H1 (cell line): ENCODE data around the gene OPCML. TPM values are rescaled to one million over a fixed set of nuclear protein-coding genes. Genes with fewer than 3 reads are reported as not detected.

Experiments used
- CEBPB ChIP-seq: IDR thresholded peaks from 2 replicates; pipeline ENCODE4 v1.6.1; 2012; ENCODE audit warnings: low read depth, low read length
- CHD2 ChIP-seq: IDR thresholded peaks from 2 replicates; pipeline ENCODE4 v1.6.1; 2012; ENCODE audit warnings: low read length, improper control_type of control experiment
- KDM5A ChIP-seq: fragments of 200-600 bp; IDR thresholded peaks from 2 replicates; pipeline ENCODE4 v1.7.1; 2012; ENCODE audit warnings: mild to moderate bottlenecking, low read length, inconsistent platforms, mixed read lengths
- TAF1 ChIP-seq: IDR thresholded peaks from 2 replicates; pipeline ENCODE4 v1.6.1; 2011; ENCODE audit warnings: mild to moderate bottlenecking, low read depth, low read length
- polyA plus RNA-seq, 7 experiments: library from polyadenylated mRNA; depleted of rRNA in 3 of 7; stranded (reverse) in 5 of 7; unstranded in 2 of 7; fragments of >200 nt in 5 of 7; fragments of 200-250 nt in 2 of 7; gene quantifications; 1 replicate in 5 of 7; 2 replicates in 1 of 7; 4 replicates in 1 of 7; pipeline versions ENCODE4 v1.2.1 to v1.2.3, GENCODE V29; 2011 to 2013; ENCODE audit warnings: missing spikeins in 2 of 7, mixed read lengths in 2 of 7
- total RNA-seq: library from RNA; stranded (reverse); fragmentation: NEBNext Ultra II Directional; extraction: Animal tissue kit (Norgen Biotek cat#: 25700); gene quantifications from 2 replicates; pipeline ENCODE4 v1.2.1, GENCODE V29; 2021
- TF ChIP-seq, protein P1 (sequence below): fragments of 300-600 bp; sonication (generic); IDR thresholded peaks from 2 replicates; pipeline ENCODE4 v1.7.1; 2012; ENCODE audit warnings: low read length, moderate library complexity, mild to moderate bottlenecking, inconsistent platforms; ENCODE audit not compliant: insufficient replicate concordance

OPCML gene
- total and polyA plus RNA-seq, 2 of the 8 experiments (the other 6 are each of a cell fraction or from before 2014, with no cell fraction given): 2.3 to 3.1 TPM

DNA sequence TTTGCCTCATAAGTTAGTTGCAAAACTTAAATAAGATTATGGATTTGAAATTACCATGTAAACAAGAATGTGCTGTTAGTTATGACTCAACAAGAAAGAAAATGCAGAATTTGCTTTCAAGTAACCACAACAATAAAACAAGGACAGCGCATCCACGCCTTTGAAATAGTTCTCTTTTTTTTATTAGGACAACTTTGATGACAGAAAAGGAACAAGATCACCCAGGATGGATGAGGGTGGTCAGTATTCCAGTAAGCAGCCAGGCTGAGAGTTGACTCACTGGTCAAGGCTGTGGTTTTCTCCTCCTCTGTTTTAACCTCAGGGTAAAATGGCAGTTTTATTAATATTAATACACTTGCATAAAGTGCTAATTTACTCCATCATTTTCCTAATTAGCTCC is 544.4 kb downstream of the OPCML start (continued):
- TF ChIP-seq, protein P1, sequence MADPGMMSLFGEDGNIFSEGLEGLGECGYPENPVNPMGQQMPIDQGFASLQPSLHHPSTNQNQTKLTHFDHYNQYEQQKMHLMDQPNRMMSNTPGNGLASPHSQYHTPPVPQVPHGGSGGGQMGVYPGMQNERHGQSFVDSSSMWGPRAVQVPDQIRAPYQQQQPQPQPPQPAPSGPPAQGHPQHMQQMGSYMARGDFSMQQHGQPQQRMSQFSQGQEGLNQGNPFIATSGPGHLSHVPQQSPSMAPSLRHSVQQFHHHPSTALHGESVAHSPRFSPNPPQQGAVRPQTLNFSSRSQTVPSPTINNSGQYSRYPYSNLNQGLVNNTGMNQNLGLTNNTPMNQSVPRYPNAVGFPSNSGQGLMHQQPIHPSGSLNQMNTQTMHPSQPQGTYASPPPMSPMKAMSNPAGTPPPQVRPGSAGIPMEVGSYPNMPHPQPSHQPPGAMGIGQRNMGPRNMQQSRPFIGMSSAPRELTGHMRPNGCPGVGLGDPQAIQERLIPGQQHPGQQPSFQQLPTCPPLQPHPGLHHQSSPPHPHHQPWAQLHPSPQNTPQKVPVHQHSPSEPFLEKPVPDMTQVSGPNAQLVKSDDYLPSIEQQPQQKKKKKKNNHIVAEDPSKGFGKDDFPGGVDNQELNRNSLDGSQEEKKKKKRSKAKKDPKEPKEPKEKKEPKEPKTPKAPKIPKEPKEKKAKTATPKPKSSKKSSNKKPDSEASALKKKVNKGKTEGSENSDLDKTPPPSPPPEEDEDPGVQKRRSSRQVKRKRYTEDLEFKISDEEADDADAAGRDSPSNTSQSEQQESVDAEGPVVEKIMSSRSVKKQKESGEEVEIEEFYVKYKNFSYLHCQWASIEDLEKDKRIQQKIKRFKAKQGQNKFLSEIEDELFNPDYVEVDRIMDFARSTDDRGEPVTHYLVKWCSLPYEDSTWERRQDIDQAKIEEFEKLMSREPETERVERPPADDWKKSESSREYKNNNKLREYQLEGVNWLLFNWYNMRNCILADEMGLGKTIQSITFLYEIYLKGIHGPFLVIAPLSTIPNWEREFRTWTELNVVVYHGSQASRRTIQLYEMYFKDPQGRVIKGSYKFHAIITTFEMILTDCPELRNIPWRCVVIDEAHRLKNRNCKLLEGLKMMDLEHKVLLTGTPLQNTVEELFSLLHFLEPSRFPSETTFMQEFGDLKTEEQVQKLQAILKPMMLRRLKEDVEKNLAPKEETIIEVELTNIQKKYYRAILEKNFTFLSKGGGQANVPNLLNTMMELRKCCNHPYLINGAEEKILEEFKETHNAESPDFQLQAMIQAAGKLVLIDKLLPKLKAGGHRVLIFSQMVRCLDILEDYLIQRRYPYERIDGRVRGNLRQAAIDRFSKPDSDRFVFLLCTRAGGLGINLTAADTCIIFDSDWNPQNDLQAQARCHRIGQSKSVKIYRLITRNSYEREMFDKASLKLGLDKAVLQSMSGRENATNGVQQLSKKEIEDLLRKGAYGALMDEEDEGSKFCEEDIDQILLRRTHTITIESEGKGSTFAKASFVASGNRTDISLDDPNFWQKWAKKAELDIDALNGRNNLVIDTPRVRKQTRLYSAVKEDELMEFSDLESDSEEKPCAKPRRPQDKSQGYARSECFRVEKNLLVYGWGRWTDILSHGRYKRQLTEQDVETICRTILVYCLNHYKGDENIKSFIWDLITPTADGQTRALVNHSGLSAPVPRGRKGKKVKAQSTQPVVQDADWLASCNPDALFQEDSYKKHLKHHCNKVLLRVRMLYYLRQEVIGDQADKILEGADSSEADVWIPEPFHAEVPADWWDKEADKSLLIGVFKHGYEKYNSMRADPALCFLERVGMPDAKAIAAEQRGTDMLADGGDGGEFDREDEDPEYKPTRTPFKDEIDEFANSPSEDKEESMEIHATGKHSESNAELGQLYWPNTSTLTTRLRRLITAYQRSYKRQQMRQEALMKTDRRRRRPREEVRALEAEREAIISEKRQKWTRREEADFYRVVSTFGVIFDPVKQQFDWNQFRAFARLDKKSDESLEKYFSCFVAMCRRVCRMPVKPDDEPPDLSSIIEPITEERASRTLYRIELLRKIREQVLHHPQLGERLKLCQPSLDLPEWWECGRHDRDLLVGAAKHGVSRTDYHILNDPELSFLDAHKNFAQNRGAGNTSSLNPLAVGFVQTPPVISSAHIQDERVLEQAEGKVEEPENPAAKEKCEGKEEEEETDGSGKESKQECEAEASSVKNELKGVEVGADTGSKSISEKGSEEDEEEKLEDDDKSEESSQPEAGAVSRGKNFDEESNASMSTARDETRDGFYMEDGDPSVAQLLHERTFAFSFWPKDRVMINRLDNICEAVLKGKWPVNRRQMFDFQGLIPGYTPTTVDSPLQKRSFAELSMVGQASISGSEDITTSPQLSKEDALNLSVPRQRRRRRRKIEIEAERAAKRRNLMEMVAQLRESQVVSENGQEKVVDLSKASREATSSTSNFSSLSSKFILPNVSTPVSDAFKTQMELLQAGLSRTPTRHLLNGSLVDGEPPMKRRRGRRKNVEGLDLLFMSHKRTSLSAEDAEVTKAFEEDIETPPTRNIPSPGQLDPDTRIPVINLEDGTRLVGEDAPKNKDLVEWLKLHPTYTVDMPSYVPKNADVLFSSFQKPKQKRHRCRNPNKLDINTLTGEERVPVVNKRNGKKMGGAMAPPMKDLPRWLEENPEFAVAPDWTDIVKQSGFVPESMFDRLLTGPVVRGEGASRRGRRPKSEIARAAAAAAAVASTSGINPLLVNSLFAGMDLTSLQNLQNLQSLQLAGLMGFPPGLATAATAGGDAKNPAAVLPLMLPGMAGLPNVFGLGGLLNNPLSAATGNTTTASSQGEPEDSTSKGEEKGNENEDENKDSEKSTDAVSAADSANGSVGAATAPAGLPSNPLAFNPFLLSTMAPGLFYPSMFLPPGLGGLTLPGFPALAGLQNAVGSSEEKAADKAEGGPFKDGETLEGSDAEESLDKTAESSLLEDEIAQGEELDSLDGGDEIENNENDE: no peak
- TF ChIP-seq KDM5A: no peak
- TF ChIP-seq CHD2: no peak
- TF ChIP-seq TAF1: no peak
- TF ChIP-seq CEBPB: no peak
- TF ChIP-seq, all 59 proteins: peak for 0
